GM12875 (cell line): Measurements from ENCODE around the gene PPP2R1A.

Source experiments
- H3K4me3 ChIP-seq: one replicate; pipeline ENCODE4 v1.5.1; 2011; ENCODE audit warnings: low read depth, low read length, control low read depth
- CTCF ChIP-seq: IDR thresholded peaks from 2 replicates; pipeline ENCODE4 v1.5.1; 2011; ENCODE audit warnings: low read depth, mild to moderate bottlenecking, control low read depth, inconsistent platforms, low read length, moderate library complexity, borderline replicate concordance; ENCODE audit not compliant: insufficient read depth

The PPP2R1A gene

GRCh38 chr19:52227196-52227940 is 37.5 kb downstream of the PPP2R1A start:
- H3K4me3 ChIP-seq = no peak overlapping the region
- no peak for TF ChIP-seq CTCF

- H3K4me3 ChIP-seq = no peak overlapping the region
- no peak for TF ChIP-seq CTCF
Measured at GRCh38 chr19:52227980-52228379, 38.1 kb downstream of the PPP2R1A start.

- TF ChIP-seq CTCF = no peak
Measured at GRCh38 chr19:52229524-52229923, 39.7 kb downstream of the PPP2R1A start.

GRCh38 chr19:52230685-52231084 is 40.8 kb downstream of the PPP2R1A start:
- H3K4me3 ChIP-seq = no peak overlapping the region
- TF ChIP-seq CTCF = no peak

More at GRCh38 chr19:52229524-52229923, 39.7 kb downstream of the PPP2R1A start:
- no peak overlapping the region for H3K4me3 ChIP-seq

- H3K4me3 ChIP-seq = no peak overlapping the region
- TF ChIP-seq CTCF = no peak
Measured at GRCh38 chr19:52231154-52231910, 41.5 kb downstream of the PPP2R1A start.

GRCh38 chr19:52234406-52234805 is 44.6 kb downstream of the PPP2R1A start:
- no peak for TF ChIP-seq CTCF
- H3K4me3 ChIP-seq = no peak overlapping the region

- H3K4me3 ChIP-seq = no peak overlapping the region
- no peak for TF ChIP-seq CTCF
Measured at GRCh38 chr19:52237197-52237596, 47.3 kb downstream of the PPP2R1A start.
